ENCODE data around the gene TM4SF5.
"Not testable (repeated sequence)": the region's sequence is repeated elsewhere in the genome, so short reads cannot be mapped to it uniquely, and the experiment has no call there.

Gene TM4SF5

DNA sequence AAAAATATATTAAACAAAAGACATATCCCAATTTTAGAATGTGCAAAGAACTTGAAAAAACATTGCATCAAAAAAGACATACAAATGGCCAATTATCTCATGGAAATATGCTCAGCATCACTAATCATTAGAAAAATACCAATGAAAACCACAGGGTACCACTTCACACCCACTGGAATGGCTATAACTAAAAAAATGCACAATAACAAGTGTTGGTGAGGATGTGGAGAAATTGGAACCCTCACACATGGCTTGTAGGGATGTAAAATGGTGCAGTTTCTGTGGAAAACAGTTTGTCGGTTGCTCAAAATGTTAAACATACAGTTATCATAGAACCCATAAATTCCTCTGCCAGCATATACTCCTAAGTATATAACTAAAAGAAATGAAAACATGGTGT, 23.5 kb downstream of the TM4SF5 start:
- no peak for DNase-seq

DNA sequence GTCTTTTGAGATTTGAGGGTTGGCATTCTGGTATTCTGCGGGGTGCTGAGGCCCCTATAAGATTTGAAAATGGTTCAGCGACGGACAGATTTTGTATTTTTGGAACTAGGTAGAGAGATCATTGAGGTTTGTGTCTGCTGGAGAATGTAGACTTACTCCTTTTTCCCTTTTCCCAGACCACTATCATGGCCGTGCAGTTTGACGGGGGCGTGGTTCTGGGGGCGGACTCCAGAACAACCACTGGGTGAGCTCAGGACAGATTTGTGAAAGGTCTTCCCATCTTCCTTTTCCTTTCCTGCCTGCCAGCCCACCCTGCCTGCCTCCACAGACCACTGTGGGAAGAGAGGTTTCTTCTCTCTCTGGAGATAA, 24.9 kb downstream of the TM4SF5 start:
- DNase-seq = no peak

DNA sequence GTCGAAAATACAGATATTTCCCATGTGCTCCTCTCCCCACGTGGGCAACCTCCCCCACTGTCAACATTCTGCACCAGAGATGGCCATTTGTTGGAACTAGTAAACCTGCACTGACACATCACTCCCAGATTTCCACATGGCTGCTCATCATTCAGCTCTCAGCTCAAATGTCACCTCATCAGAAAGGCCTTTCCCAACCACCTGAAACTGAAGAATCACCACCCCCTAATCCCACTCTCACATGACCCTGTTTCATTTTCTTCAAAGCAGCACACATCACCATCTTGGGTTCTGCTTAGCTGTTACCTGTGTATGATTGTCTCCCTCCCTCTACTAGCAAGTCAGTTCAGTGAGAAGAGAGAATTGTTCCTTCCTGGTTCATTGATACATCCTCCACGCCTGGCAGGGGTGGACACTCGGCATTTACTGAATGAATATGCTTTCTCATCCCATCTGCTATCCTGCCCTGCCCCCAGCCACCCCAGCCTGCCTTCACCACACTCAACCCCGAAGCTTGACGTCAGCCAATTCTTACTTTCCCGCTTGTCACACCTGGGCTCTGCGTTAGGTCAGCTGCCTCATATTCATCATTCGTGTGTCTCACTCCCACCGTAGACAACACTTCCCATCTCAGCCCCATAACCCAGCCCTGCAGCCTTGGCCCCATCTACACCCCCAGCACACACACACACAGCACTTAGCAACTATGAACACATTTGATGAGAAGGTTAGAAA, 28.9 kb downstream of the TM4SF5 start:
- DNase-seq = no peak

DNA sequence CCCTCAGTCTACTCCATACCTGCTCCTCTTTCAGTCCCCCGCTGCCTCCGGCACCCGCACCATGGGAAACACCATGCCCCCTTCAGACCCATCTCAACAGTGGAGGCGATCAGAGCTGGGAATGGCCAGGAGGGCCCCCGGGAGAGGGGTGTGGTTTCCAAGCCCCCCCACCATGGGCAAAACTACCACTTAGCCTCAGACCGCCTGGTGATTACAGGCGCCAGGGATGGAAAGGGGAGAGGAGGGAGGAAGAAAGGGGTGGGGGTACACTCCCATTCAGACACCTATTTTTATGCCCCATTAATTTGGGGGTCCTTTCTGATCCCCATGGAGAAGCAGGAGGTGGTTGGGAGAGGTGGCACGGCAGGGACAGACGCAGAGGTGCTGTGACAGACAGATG, 30.5 kb downstream of the TM4SF5 start, which contains the start of gene C17orf114:
C17orf114 (minus strand) TSS at position 101 of the 400 bp plus-strand sequence.
- DNase-seq = no peak

DNA sequence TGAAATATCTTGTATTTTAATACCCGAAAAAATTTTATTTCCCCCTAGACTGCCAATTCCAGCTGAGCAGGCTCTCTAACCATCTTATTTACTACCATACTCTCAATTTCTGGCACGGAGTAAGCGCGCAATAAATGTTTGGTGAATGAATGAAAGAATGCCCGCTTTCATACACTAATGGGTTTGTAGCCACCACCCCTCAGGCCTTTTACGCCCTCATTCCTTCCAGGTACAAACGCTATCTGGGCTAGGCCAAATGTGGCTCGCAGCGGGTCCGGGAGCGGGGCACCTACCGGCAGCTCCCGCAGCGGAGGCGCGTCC, 34.7 kb downstream of the TM4SF5 start:
- no peak for DNase-seq

DNA sequence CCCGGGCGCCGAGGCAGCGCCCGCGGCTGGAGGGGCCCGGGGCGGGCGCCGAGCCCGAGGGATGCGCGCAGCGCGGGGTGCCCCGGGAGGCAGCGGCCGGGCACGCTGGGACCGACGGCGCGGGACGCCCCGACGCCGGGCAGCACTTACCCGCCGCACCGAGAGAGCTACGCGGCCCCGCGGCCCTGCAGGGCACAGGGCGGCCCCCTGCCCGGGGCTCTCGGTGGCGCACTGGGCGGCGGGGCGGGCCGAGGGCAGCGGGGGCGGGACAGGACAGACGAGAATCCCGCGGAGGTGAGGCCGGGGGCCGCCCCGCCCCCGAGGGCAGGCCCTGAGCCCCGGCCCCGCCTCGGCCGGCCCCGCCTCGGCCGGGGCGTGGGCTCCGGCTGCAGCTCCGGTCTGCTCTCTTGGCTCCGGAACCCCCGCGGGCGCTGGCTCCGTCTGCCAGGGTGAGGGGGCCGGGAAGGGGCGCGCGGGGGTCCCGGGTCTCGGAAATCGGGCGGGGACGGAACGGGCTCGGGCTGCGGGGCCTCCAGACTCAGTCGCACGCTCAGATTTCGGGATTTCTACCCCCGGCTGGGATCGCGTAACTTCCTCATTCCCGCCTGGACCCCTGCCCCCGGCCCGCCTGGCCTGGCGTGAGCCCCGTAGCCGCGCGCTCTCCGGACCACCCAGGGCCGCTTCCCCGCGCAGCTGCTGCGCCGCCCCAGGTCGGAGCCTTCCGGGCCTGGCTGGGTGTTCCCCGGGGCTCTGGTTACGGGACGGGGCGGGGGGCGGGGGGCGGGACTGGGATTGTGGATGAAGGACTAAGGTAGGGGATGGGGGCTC, 35.3 kb downstream of the TM4SF5 start, which contains the start of gene PLD2:
PLD2 (plus strand) TSS at position 376 of the 828 bp plus-strand sequence. CDS start 621 bp downstream, outside the sequence.
- DNase-seq = peak; percentile 21

DNA sequence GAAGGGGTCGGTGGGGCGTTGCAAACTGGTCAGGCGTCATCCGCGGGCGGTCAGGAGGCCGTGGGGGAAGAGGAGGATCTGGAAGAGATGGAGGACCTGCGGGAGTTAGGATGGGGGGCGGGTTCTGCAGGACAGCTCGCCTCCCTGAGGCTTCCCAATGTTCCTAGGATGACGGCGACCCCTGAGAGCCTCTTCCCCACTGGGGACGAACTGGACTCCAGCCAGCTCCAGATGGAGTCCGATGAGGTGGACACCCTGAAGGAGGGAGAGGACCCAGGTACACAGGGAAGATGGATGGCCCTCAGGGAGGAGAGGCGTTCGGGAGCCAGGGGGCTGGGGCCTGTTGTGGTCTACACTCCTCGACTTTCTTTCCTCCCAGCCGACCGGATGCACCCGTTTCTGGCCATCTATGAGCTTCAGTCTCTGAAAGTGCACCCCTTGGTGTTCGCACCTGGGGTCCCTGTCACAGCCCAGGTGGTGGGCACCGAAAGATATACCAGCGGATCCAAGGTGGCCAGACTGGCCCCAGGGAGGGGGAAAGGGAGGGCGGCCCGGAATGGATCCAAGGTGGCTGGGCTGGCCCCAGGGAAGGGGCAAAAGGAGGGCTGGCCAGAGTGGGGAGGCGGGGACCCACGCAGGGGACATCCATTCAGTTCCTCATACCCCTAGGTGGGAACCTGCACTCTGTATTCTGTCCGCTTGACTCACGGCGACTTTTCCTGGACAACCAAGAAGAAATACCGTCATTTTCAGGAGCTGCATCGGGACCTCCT, 36.1 kb downstream of the TM4SF5 start:
- DNase-seq = no peak

DNA sequence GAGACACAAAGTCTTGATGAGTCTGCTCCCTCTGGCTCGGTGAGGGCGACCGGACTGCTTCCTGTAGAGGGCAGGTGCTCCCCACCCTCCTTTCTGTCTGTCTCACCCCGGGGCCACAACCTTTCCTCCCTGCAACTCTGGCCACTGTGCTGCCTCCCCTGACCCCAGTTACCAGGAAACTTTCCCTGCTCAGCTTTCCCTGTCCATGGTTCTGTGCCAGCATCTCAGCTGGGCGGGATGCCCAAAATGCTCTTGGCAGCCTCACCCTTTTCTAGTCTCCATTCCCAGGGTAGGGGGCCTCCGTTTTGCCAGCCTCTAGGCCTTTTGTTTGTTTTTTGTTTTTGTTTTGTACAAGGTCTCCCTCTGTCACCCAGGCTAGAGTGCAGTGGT, 36.7 kb downstream of the TM4SF5 start:
- no peak for DNase-seq

DNA sequence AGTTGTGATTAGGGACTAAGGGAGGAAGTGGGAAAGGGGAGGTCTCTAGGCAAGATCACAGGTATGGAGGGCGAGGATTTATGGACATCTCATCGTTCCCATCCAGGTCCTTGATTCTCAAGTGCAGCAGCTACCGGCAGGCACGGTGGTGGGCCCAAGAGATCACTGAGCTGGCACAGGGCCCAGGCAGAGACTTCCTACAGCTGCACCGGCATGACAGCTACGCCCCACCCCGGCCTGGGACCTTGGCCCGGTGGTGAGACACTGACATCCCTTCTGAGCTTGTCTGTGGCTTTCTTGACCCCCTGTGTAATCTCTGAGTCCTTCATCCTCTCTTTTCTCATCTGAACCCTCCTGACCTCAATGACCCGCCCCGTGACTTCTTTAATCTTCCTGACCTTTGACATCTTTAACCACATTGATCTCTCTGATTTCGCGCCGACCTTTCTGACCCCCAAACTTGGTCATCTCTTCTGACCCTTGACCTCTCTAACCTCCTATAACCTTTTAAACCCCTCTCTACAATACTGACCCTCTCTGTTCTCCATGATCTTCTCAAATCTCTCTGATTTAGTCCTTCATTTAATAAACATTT, 39.1 kb downstream of the TM4SF5 start:
- no peak for DNase-seq

DNA sequence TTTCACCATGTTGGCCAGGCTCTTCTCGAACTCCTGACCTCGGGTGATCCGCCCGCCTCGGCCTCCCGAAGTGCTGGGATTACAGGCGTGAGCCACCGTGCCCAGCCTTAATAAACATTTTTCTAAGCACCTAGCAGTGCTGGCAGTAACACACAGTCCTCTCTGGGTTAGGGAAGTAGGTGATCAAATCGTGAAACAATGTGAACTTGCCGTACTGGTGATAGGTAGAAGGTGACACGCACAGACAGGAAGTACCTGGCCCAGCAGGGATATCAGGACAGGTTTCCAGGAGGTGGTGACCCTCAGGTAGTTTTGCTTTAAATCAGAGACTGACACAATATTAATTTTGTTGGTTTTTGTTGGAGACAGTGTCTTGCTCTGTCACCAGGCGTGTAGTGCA, 39.8 kb downstream of the TM4SF5 start:
- no peak for DNase-seq

DNA sequence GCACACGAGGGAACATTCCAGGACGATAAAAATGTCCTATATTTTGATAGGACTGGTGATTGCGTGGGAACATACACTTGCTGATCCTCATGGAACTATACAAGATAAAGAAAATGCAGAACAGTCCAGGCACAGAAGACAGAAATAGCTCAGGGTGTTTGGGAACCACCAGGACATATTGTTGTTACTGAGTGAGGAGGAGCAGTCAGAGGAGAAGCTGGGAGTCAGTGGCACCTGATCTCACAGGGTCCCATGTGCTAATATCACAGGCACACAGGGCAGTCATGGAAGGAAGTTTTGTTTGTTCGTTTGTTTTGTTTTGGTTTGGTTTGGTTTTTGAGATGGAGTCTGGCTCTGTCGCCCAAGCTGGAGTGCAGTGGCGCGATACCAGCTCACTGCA, 41.0 kb downstream of the TM4SF5 start:
- DNase-seq = no peak

DNA sequence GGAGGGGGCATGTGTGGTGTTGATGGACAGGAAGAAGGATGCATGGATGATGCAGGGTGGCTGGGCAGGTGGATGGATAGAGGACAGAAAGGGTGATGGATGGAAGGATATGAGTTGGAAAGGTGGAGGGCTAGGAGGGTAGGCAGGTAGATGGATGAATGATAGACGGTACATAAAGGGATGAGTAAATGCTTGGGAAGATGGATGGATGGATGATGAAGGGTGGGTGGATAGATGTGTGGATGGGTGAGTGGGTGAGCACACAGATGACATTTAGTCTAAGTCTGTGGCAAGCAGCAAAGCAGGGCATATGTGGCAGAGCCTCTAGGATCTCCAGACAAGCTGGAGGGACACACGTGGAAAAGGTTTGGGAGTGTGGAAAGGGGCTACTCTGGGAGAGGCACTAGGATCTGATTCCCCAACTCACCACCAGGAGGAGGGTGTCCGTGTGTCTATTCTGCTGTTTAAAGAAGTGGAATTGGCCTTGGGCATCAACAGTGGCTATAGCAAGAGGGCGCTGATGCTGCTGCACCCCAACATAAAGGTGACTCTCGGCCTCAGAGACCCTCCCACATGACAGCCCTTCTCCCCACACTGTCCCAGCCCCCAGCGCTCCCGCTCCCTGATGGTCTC, 43.5 kb downstream of the TM4SF5 start:
- no peak for DNase-seq

DNA sequence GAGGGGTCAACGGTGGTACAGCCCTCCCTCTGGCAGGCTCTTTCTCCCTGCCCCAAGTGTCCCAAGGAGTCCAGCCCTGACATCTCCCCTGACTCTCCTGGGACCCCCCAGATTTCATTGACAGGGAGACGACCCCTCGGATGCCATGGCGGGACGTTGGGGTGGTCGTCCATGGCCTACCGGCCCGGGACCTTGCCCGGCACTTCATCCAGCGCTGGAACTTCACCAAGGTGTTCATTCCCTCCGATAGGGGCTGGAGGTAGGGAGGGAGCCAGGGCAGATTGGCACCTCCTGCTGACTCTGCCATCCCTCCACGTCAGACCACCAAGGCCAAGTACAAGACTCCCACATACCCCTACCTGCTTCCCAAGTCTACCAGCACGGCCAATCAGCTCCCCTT, 45.1 kb downstream of the TM4SF5 start:
- no peak for DNase-seq

DNA sequence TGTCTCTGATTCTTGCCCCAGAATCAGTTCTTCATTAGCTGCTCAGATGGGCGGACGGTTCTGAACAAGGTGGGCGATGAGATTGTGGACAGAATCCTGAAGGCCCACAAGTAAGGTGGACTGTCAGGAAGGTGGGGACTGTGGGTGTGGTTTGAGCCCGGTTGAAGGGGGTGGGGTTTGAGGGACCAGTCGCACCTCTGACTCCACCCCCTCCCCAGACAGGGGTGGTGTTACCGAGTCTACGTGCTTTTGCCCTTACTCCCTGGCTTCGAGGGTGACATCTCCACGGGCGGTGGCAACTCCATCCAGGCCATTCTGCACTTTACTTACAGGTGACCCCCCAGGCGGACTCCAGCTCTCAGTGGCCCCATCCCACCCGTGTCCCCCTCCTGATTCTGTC, 46.6 kb downstream of the TM4SF5 start:
- no peak for DNase-seq

DNA sequence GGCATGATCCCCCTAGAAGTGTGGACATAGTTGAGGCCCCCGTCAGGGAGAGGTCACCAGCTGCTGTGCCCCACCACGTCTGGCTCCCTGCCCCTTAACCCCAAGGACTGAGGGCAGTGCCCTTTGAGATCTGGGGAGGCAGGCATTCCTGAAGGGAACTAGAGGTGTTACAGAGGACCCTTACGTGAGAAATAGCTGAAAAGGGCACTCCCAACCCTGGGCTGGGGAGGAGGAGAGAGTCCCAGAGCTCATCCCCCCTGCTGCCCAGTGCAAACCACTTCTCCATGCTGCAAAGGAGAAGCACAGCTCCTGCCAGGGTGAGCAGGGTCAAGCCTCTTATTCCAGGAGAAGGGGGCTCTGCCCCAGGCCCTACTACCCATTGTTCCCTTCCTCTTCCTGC, 51.1 kb downstream of the TM4SF5 start:
- no peak for DNase-seq

DNA sequence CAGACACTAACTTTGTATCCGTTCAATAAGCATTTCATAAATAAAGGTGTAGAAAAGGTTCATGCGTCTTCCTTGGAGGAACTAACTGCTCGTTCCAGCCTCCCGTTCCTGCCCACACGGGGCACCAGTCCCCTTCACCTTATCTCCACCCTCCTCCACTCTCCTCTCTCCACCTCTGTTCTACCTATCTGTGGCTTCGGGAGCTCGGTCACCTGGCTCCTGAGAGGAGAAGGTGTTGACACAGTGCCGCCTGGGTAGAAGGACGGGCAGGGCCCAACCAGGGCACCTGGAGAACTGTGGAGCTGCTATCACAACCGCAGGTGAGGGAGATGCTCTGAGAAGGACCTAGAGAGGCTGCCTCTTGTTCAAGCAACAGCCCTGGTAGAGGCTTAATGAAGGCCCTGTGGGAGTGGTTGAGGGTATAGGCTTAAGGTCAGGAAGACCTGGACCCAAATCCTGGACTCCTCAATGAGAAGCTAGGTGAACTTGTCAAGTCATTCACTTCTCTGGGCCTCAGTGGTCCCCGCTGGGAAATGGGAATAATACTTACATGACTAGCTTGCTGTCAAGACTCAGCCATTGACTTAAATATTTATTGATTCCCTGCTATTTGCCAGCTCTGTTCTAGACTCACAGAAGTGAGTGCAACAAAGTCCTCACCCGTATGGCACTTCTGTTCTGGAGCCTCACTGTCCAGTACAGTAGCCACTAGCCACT, 51.8 kb downstream of the TM4SF5 start:
- DNase-seq = no peak

DNA sequence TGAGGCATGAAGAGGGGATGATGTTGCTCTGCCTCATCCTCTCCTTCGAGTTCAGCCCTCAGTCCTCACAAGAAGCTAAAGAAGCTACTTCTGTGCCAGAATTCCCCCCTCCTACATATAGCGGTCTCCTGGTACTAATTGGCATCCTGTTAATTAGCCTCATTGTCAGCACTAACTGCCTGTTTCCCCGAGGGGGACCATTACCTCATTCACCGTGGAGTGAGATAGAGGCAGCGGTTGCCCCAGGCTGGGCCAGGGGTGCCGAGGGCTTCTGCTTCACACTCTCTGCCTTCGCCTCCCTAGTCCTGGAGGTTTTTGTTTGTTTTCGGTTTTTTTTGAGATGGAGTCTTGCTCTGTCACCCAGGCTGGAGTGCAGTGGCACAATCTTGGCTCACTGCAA, 55.7 kb downstream of the TM4SF5 start:
- peak; percentile 12 for DNase-seq

DNA sequence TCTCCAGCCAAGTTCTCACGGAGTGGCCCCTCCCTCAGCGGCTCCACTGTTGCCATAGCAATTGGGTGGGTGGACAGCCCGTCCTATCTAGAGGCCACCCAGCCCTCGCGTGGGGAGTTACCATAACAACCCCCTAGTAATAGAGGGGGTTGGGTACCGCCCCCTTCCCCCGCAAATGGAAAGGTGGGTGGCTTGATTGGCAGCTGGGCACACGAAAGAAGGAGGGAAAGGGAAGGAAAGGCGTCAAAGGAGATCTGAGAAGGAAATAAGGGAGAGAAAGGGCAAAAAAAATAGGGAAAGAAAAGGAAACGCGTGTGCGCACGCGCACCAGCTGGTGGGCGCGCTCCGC, 61.1 kb downstream of the TM4SF5 start:
- DNase-seq = not testable (repeated sequence)
